H1 (cell line): ENCODE data around the gene MLEC. TPM values are rescaled to one million over a fixed set of nuclear protein-coding genes. Genes with fewer than 3 reads are reported as not detected.

Experiments used
- CTCF ChIA-PET: fragments of 300-600 bp; sonication (Branson Sonifier 250); formaldehyde crosslinking; loops from one replicate; lab custom pipeline; 2021; ENCODE audit not compliant: partially characterized antibody; lab: Charles Lee
- POLR2A ChIA-PET: fragments of 300-600 bp; sonication (Branson Sonifier 250); formaldehyde crosslinking; loops from one replicate; lab custom pipeline; 2021; ENCODE audit warnings: inconsistent platforms; ENCODE audit not compliant: partially characterized antibody; lab: Charles Lee
- DNase-seq, 2 experiments: peaks; one replicate each; pipeline versions ENCODE4 v3.0.0 to v3.0.0-alpha.2; 2010 to 2022; ENCODE audit warnings: low spot score in 2 of 2, low read depth in 1 of 2, mixed read lengths in 1 of 2
- FAIRE-seq: peaks from 2 replicates; lab custom pipeline; 2011; peaks lifted over from hg19 to GRCh38; lab: Jason Lieb, UNC
- H2AFZ ChIP-seq: 2 replicates; pipeline ENCODE4 v1.8.1; 2012; ENCODE audit warnings: low read length, inconsistent platforms
- H2AK5ac ChIP-seq: 2 replicates; pipeline ENCODE4 v1.6.1; 2013; ENCODE audit warnings: low read depth, low read length
- H2BK120ac ChIP-seq: replicated peaks from 2 replicates; pipeline ENCODE3; 2013; ENCODE audit warnings: low read depth, low read length, inconsistent platforms
- H2BK12ac ChIP-seq: 2 replicates; pipeline ENCODE4 v1.6.1; 2013; ENCODE audit warnings: low read depth, low read length
- H2BK15ac ChIP-seq: 2 replicates; pipeline ENCODE4 v1.6.1; 2013; ENCODE audit warnings: low read length
- H2BK20ac ChIP-seq: 2 replicates; pipeline ENCODE4 v1.6.1; 2013; ENCODE audit warnings: low read length
- H2BK5ac ChIP-seq: 2 replicates; pipeline ENCODE4 v1.6.1; 2013; ENCODE audit warnings: low read depth, low read length
- H3K14ac ChIP-seq: 2 replicates; pipeline ENCODE4 v1.6.1; 2013; ENCODE audit warnings: inconsistent platforms; ENCODE audit not compliant: insufficient read length
- H3K18ac ChIP-seq: 2 replicates; pipeline ENCODE4 v1.6.1; 2013; ENCODE audit warnings: low read length; ENCODE audit errors: extremely low read depth
- H3K23ac ChIP-seq: 2 replicates; pipeline ENCODE4 v1.6.1; 2013; ENCODE audit warnings: inconsistent platforms; ENCODE audit not compliant: insufficient read length
- H3K23me2 ChIP-seq: 2 replicates; pipeline ENCODE4 v1.6.1; 2013; ENCODE audit warnings: low read depth, low read length
- H3K27ac ChIP-seq: 2 replicates; pipeline ENCODE4 v1.6.1; 2011; ENCODE audit warnings: low read depth, low read length, inconsistent platforms
- H3K27me3 ChIP-seq, 4 experiments: replicated peaks in 1 of 4; 1 replicate in 1 of 4; 2 replicates in 3 of 4; pipeline versions ENCODE4 v1.6.1 to v1.8.1; 2011 to 2013; ENCODE audit warnings: low read length in 3 of 4, mild to moderate bottlenecking in 3 of 4, inconsistent platforms in 2 of 4, mixed read lengths in 2 of 4, moderate library complexity in 1 of 4; ENCODE audit not compliant: control insufficient read depth in 3 of 4, insufficient read depth in 3 of 4; ENCODE audit errors: extremely low read depth in 1 of 4
- H3K36me3 ChIP-seq, 4 experiments: 2 replicates each; pipeline versions ENCODE4 v1.6.1 to v1.8.1; 2011 to 2013; ENCODE audit warnings: mild to moderate bottlenecking in 4 of 4, low read length in 3 of 4, moderate library complexity in 2 of 4, control low read depth in 1 of 4, inconsistent platforms in 1 of 4; ENCODE audit not compliant: insufficient read depth in 4 of 4, control insufficient read depth in 2 of 4
- H3K4ac ChIP-seq: replicated peaks from 2 replicates; pipeline ENCODE3; 2013; ENCODE audit warnings: low read length, low read depth, mixed read lengths, inconsistent platforms; ENCODE audit not compliant: insufficient read length
- H3K4me1 ChIP-seq, 4 experiments: replicated peaks in 1 of 4; 1 replicate in 1 of 4; 2 replicates in 3 of 4; pipeline versions ENCODE4 v1.6.1 to v1.8.1; 2011 to 2013; ENCODE audit warnings: low read length in 3 of 4, inconsistent platforms in 2 of 4, mixed read lengths in 1 of 4; ENCODE audit not compliant: insufficient read depth in 4 of 4, control insufficient read depth in 3 of 4
- H3K4me2 ChIP-seq, 2 experiments: 2 replicates each; pipeline versions ENCODE4 v1.6.1 to v1.8.1; 2011 to 2013; ENCODE audit warnings: low read depth in 2 of 2, low read length in 2 of 2, control low read depth in 1 of 2, inconsistent platforms in 1 of 2, mild to moderate bottlenecking in 1 of 2; ENCODE audit not compliant: insufficient read depth in 1 of 2
- H3K4me3 ChIP-seq, 4 experiments: fragments of 200-600, 300-600 bp in 1 of 4; sonication (generic), shearing (Covaris generic), sonication (Bioruptor Twin) in 1 of 4; 2 replicates each; pipeline versions ENCODE4 v1.5.1 to v1.8.1; 2011 to 2016; ENCODE audit warnings: low read length in 4 of 4, low read depth in 3 of 4, control low read depth in 2 of 4, inconsistent platforms in 2 of 4, mild to moderate bottlenecking in 2 of 4, mixed read lengths in 1 of 4, moderate library complexity in 1 of 4; ENCODE audit not compliant: insufficient read depth in 2 of 4; ENCODE audit errors: extremely low read depth in 1 of 4
- H3K56ac ChIP-seq: replicated peaks from 2 replicates; pipeline ENCODE3; 2013; ENCODE audit warnings: low read depth, mild to moderate bottlenecking, mixed read lengths, low read length, inconsistent platforms; ENCODE audit not compliant: insufficient read length
- H3K79me1 ChIP-seq: 2 replicates; pipeline ENCODE4 v1.6.1; 2013; ENCODE audit warnings: low read depth, low read length, control low read depth
- H3K79me2 ChIP-seq, 2 experiments: 2 replicates each; pipeline versions ENCODE4 v1.6.1 to v1.8.1; 2012 to 2013; ENCODE audit warnings: low read length in 2 of 2, mild to moderate bottlenecking in 2 of 2, inconsistent platforms in 1 of 2; ENCODE audit not compliant: insufficient read depth in 2 of 2, control insufficient read depth in 1 of 2
- H3K9ac ChIP-seq, 4 experiments: replicated peaks in 1 of 4; 1 replicate in 1 of 4; 2 replicates in 3 of 4; pipeline versions ENCODE4 v1.6.1 to v1.8.1; 2011 to 2013; ENCODE audit warnings: low read depth in 3 of 4, low read length in 3 of 4, control low read depth in 2 of 4, mild to moderate bottlenecking in 2 of 4, moderate library complexity in 2 of 4, inconsistent platforms in 1 of 4; ENCODE audit errors: extremely low read depth in 1 of 4
- H3K9me3 ChIP-seq, 2 experiments: 2 replicates each; pipeline versions ENCODE4 v1.6.1 to v1.8.1; 2012 to 2013; ENCODE audit warnings: mild to moderate bottlenecking in 2 of 2, moderate library complexity in 2 of 2, control low read depth in 1 of 2, inconsistent platforms in 1 of 2, low read depth in 1 of 2, low read length in 1 of 2, mixed read lengths in 1 of 2; ENCODE audit not compliant: insufficient read depth in 2 of 2
- H4K20me1 ChIP-seq, 2 experiments: replicated peaks in 1 of 2; 2 replicates each; pipeline versions ENCODE3 to v1.8.1; 2011 to 2013; ENCODE audit warnings: inconsistent platforms in 2 of 2, low read length in 2 of 2, mild to moderate bottlenecking in 1 of 2; ENCODE audit not compliant: insufficient read depth in 2 of 2, control insufficient read depth in 1 of 2
- H4K5ac ChIP-seq: 2 replicates; pipeline ENCODE4 v1.6.1; 2013; ENCODE audit warnings: low read length, low read depth, mixed read lengths, inconsistent platforms; ENCODE audit not compliant: insufficient read length
- H4K8ac ChIP-seq: 2 replicates; pipeline ENCODE4 v1.8.0; 2013; ENCODE audit warnings: mild to moderate bottlenecking, moderate library complexity, low read length, inconsistent platforms; ENCODE audit not compliant: insufficient read depth; ENCODE audit errors: extremely low read depth
- H4K91ac ChIP-seq: replicated peaks from 2 replicates; pipeline ENCODE3; 2013; ENCODE audit warnings: low read length, mixed read lengths, inconsistent platforms; ENCODE audit not compliant: insufficient read length
- CREB1 ChIP-seq: IDR thresholded peaks from 2 replicates; pipeline ENCODE4 v1.6.1; 2012; ENCODE audit warnings: inconsistent platforms
- CTBP2 ChIP-seq: IDR thresholded peaks from 2 replicates; pipeline ENCODE4 v1.7.0; 2011; ENCODE audit warnings: borderline replicate concordance, mild to moderate bottlenecking, moderate library complexity, mixed read lengths, low read length; ENCODE audit not compliant: insufficient read depth, insufficient read length
- MAFK ChIP-seq: IDR thresholded peaks from 2 replicates; pipeline ENCODE4 v1.6.1; 2012; ENCODE audit warnings: low read depth, mild to moderate bottlenecking, improper control_type of control experiment, low read length
- POU5F1 ChIP-seq: IDR thresholded peaks from 2 replicates; pipeline ENCODE4 v1.6.1; 2011; ENCODE audit warnings: low read depth, mild to moderate bottlenecking, low read length, moderate library complexity
- SIRT6 ChIP-seq: IDR thresholded peaks from one replicate; pipeline ENCODE4 v1.7.1; 2012; ENCODE audit warnings: low read length, inconsistent platforms
- WGBS, 2 experiments: shearing (Covaris generic) in 1 of 2; methylation state at CpG; one replicate each; pipeline versions ENCODE4 v1.1.6 to v1.1.7; 2013 to 2015; ENCODE audit warnings: low lambda C conversion rate in 2 of 2, mixed read lengths in 2 of 2, inconsistent platforms in 1 of 2, low coverage in 1 of 2, missing lambda C conversion rate in 1 of 2; ENCODE audit not compliant: insufficient replicate concordance in 2 of 2, insufficient coverage in 1 of 2, insufficient read length in 1 of 2; ENCODE audit errors: extremely low coverage in 1 of 2, missing lambda C conversion rate in 1 of 2; 5-methylcytosine and 5-hydroxymethylcytosine counted together
- polyA plus RNA-seq, 7 experiments: library from polyadenylated mRNA; depleted of rRNA in 3 of 7; stranded (reverse) in 5 of 7; unstranded in 2 of 7; fragments of >200 nt in 5 of 7; fragments of 200-250 nt in 2 of 7; gene quantifications; 1 replicate in 5 of 7; 2 replicates in 1 of 7; 4 replicates in 1 of 7; pipeline versions ENCODE4 v1.2.1 to v1.2.3, GENCODE V29; 2011 to 2013; ENCODE audit warnings: missing spikeins in 2 of 7, mixed read lengths in 2 of 7
- total RNA-seq: library from RNA; stranded (reverse); fragmentation: NEBNext Ultra II Directional; extraction: Animal tissue kit (Norgen Biotek cat#: 25700); gene quantifications from 2 replicates; pipeline ENCODE4 v1.2.1, GENCODE V29; 2021

MLEC gene
- total and polyA plus RNA-seq, 2 of the 8 experiments (the other 6 are each of a cell fraction or from before 2014, with no cell fraction given) = 37.1 to 260 TPM

- H4K8ac ChIP-seq = no peak overlapping the region
- H3K4ac ChIP-seq = no peak overlapping the region
- DNase-seq (no peak), FAIRE-seq (no peak)
- H3K4me3 ChIP-seq = no peak overlapping the region
- no peak overlapping the region for H4K5ac ChIP-seq
- no peak overlapping the region for H3K14ac ChIP-seq
- H3K18ac ChIP-seq = no peak overlapping the region
- H3K79me1 ChIP-seq = peaks cover 13% of the 10 kb centered on the region
- H3K79me2 ChIP-seq = peaks cover 0 to 28% of the 10 kb centered on the region in 2 experiments; a peak in 2 of 4 replicates
- peaks cover 2 to 6% of the 10 kb centered on the region in 2 experiments for H4K20me1 ChIP-seq
- ChIA-PET CTCF (interaction anchor here (1.0 to 5.4 kb wide), 4 partner anchors 65 to 260 kb away, joined by 3 to 56 read pairs (median 5); partner anchors contain the start of gene POP5), POLR2A (interaction anchor here (1.2 to 5.4 kb wide), 4 partner anchors 13 to 132 kb away, joined by 3 to 42 read pairs (median 6); partner anchors contain the start of genes ACADS and MLEC)
- peaks cover 16 to 43% (median 30%) of the 10 kb centered on the region in 4 experiments for H3K36me3 ChIP-seq
- H3K9ac ChIP-seq = no peak overlapping the region
- H3K56ac ChIP-seq = no peak overlapping the region
- TF ChIP-seq POU5F1 = no peak
- TF ChIP-seq CREB1 = no peak
- no peak for TF ChIP-seq SIRT6
- TF ChIP-seq MAFK = no peak
- TF ChIP-seq CTBP2 = no peak
- no peaks in the 10 kb centered on the region for H3K27me3 ChIP-seq
- H3K4me2 ChIP-seq = no peak overlapping the region
- H3K23me2 ChIP-seq = peaks cover 5% of the 10 kb centered on the region; the same call in 1 of the 2 replicates
- no peak overlapping the region for H3K27ac ChIP-seq
- no peak overlapping the region for H2BK5ac ChIP-seq
- no peak overlapping the region for H2BK15ac ChIP-seq
- H3K23ac ChIP-seq = no peak overlapping the region
- no peak overlapping the region for H2BK120ac ChIP-seq
- peaks cover 5 to 13% (median 9%) of the 10 kb centered on the region in 4 experiments; a peak in 6 of 7 replicates for H3K4me1 ChIP-seq
- H2BK20ac ChIP-seq = no peak overlapping the region
- no peak overlapping the region for H2AFZ ChIP-seq
- H3K9me3 ChIP-seq = no peaks in the 10 kb centered on the region
- no peak overlapping the region for H2BK12ac ChIP-seq
- H2AK5ac ChIP-seq = no peak overlapping the region
- H4K91ac ChIP-seq = no peak overlapping the region
- WGBS, 2 experiments = 89% methylated on average over 6 of the region's 6 CpGs; no CpG with 5 or more reads in 1 of the 2 experiments
Measured at GRCh38 chr12:120712610-120713009, 25.7 kb downstream of the MLEC start.
